NCI-H2029 (cell line): Measurements from ENCODE around the gene FYN.
A peak's percentile ranks its signal among the peaks of the same experiment; 100 is the strongest.

Experiments used
- DNase-seq: peaks from one replicate; lab custom pipeline; 2025; lab: John Stamatoyannopoulos, UW

FYN gene

GRCh38 chr6:111747829-111748228, 125.4 kb downstream of the FYN start:
- no peak for DNase-seq

DNA sequence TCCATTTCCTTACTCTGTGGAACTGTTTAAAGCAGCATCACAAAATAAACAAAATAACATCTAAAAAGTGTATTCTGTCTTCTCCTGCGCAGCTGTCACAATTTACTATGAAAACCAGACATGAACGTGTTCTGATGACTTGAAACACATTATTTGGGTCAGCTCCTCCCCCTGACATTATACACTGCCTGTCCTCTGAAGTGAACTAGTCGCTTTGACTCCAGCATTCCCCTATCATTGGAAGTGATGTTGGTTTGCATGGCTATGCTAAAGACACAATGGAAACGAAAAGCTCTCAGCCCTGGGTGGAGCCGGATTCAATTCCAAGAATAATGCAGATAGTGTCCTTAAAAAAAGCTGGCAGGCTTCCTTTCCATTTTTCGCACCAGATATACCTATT, 125.9 kb downstream of the FYN start:
- DNase-seq, result no peak

GRCh38 chr6:111746983-111747382, 126.3 kb downstream of the FYN start:
- no peak for DNase-seq

GRCh38 chr6:111745636-111746035, 127.6 kb downstream of the FYN start:
- no peak for DNase-seq

DNA sequence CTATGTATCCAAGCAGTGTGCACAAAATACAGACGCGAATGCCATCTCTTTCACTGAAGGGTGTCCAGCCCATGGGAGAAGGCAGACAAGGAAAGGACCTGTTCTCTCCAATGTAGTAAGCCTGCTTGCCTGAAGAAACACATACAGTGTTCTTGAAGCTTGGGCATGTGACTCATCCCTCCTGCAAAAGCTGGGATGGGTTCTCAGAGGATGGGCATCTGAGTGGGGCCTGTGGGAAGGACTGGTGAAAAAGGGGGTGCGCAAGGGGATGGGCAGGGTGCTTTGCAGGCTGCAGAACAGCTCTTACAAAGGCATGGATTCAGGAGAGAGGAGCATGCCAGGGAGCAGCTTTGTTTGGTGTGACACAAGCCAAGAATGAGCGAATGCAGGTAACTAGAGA, 128.1 kb downstream of the FYN start:
- no peak for DNase-seq

DNA sequence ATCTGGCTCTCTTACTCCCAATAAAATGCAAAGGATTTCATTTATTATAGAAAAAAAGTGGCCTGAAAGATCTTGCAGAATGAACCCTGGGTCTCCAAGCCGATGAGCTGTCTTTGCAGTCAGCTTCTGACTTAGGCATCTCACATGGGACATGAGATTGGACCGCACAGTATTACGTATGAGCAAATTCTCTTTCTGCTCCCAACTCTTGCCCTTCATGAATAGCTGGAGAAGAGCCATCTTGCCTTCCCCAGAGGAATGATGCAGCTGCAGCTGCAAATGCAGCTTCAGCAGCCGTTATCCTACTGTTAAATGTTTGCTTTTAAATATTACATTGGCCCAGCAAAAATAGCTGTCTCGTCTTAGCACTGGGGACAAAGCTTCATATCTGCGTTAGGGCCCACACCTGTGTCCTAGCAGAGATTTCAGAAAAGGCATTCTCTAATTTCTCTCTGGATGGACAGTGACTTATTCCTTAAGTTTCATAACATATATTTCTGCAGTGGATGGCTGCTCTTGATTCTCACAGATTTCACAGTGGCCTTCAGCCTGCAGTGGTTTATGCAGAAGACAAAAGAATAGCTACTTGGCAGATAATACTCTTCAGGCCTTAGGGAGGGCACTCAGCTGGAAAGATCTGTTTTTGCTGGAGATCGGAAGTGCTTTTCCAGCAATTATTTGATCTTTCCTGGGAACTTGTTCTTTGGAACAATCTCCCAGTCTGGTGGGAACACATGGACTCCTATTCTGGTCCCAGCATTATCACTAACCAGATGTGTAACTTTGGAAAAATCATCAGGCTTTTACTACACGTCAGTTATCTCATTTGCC, 129.2 kb downstream of the FYN start:
- no peak for DNase-seq

DNA sequence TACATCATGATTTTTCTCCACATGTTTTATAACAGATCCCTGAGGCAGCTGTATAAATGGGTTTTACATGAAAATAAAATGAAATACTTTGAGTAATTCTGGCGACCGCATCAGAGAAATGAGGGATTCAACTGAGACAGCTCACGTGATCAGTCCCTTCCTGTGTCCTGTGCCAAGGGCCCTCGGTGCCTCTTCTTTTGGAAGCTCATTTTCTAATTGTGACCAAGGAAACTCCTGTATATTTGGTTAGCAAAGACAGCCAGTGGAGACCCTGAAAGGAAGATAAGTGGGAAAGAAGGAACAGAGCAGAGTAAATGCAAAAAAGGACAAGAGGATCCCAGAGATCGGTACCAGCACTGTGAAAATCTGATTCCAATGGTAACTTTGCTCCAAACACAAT, 129.9 kb downstream of the FYN start:
- no peak for DNase-seq

- DNase-seq, result no peak
Measured at GRCh38 chr6:111741177-111741952, 131.9 kb downstream of the FYN start.

GRCh38 chr6:111740506-111740905, 132.7 kb downstream of the FYN start:
- no peak for DNase-seq

GRCh38 chr6:111739257-111739696, 134.0 kb downstream of the FYN start:
- DNase-seq, result no peak

GRCh38 chr6:111738631-111739030, 134.6 kb downstream of the FYN start:
- DNase-seq, result no peak

DNA sequence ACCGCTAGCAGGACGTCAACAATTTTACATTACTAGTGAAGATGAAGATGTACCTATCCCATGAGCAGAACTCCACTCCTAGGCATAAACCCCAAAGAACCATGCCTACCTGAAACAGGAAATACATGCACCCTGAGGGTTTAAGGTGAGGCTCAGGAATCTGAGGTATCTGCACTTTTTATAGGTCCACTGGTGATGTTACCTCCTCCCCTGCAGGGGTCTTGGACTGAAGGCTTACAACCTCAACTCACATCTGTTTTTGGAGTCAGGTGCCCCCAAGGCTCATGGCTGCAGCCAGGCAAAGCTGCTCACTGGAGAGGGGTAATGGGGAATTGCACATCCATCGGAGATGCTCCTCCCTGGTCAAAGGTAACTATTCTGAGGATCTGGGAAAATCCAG, 135.1 kb downstream of the FYN start:
- no peak for DNase-seq

DNA sequence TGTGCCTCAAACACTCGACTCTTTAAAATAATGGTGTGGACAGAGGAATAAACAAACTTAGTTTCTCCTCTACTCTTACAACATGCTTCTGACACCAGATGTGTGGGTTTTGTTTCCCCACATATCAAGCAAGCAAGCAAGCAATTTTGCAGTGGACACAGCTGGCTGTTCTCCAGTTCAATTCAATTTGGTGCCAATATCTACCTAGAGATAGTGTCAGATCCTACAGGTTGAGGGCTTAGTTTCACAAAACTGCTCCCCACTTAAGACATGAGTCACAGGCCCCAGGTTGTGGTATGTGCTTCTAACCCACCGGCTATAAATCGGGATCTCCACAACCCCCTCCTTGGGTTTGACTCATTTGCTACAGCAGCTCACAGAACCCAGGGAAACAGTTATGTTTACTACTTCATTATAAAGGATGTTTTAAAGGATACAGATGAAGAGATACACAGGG, 136.2 kb downstream of the FYN start:
- peak; percentile 52 for DNase-seq

- DNase-seq, result no peak
Measured at GRCh38 chr6:111736005-111736608, 137.1 kb downstream of the FYN start.

- no peak for DNase-seq
Measured at GRCh38 chr6:111734068-111735061, 138.9 kb downstream of the FYN start.

- DNase-seq, result no peak
Measured at GRCh38 chr6:111732390-111732789, 140.9 kb downstream of the FYN start.

- DNase-seq, result no peak
Measured at GRCh38 chr6:111731456-111732195, 141.6 kb downstream of the FYN start.

DNA sequence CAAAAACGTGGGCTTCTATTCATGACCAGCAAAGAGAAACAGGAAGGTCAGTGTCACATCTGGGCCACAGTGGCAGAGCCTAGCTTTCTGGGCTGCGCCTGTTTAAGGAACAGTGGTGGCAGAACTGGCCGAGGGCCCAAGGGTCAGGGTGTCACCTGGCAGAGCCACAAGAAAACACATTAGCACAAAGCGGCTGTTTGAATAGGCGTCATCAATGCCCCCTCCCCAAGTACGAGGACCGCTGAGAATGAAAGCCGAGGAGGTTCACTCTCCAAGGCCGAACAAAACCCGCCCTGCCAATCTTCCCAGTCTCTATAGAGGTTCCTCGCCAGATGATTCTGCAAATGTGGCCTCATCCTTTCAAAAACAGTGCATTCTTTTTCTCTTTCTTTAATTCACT, 142.4 kb downstream of the FYN start:
- DNase-seq, result peak; percentile 42

- DNase-seq, result peak; percentile 15
Measured at GRCh38 chr6:111727802-111728201, 145.4 kb downstream of the FYN start.

- DNase-seq, result no peak
Measured at GRCh38 chr6:111727041-111727440, 146.2 kb downstream of the FYN start.
